A172 (cell line): ENCODE measurements around the gene DGKE. TPM values are rescaled to one million over a fixed set of nuclear protein-coding genes. Genes with fewer than 3 reads are reported as not detected.
A peak's percentile ranks its signal among the peaks of the same experiment; 100 is the strongest.

Source experiments
- DNase-seq: peaks from one replicate; pipeline ENCODE4 v3.0.0-alpha.2; 2015; ENCODE audit warnings: low spot score
- total RNA-seq: library from RNA; depleted of rRNA; stranded (reverse); fragments of >200 nt; shearing (Covaris generic); gene quantifications from 2 replicates; pipeline ENCODE4 v1.2.3, GENCODE V29; 2014

DGKE gene
- total RNA-seq, 1 experiment from 2014 or later: 3.2 TPM

DNA sequence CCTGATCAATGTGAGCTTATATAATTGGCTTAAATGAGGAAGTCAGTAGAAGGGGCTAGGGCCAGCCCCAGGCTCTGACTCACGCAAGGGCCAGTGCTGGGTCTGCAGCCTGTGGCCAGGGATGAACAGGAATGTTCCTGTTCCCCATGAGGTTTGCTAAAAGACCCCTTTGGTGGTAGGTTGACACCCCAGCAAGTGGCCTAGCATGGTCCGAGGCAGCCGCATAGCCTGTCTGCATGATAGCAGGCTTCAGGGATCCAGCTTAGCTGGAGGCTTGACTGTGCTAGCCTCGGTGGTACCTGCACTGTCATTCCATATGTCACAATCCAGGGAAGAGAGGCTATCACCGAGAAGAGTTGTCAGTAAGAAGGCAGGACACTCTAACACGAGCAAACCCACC, 56.4 kb downstream of the DGKE start:
- no peak for DNase-seq

DNA sequence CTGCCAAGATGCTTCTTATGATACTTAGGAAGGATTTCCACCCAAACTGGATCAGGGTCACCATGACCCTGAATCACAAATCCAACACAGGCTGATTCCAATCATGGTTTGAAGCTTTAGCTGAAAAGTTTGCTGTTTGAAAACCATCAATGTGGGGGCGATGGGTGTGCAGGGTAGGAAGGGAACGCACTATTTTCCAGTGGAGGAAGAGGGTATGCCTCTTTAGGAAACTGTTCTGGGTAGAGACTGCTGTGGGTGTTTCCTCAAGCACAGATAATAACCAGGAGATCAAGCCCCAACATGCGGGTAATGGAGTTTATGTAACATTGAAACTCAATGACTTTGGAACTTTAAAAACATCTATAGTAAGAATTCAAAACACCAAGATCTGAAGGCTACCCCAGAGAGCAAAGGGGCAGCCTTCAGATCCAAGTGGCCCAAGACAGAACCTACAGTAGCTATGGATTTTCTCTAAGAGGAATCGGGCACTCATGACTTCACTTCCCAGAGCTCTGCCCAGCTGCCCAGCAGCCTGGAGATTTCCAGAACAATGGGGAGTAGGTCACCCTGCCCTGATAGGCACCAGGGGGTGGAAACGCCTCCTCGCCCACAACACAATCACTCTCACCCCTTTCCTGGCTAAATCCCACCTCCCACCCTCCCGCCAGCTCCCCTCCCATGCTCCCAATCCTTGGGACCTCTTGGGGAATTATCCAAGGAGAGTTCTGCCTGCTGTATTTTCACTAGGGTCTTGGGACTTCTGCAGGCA, 57.1 kb downstream of the DGKE start:
- no peak for DNase-seq

DNA sequence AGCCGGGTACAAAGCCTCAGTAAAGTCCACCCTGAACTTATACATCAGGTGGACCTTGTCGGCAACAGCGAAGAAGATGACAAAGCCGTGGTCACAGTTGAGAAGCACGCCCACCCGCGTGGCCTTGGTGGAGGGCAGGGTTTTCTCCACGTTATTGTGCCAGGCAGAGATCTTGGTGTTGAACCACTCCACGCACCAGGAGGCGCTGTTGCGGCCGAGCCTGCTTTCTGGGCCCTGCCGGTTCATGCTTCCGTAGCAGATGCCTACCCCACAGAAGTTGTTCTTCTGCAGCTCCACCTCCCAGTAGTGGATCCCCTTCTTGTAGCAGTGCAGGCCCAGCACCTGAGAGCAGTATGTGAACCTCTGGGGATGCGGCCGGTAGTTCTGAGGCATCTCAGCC, 57.8 kb downstream of the DGKE start:
- DNase-seq: no peak

DNA sequence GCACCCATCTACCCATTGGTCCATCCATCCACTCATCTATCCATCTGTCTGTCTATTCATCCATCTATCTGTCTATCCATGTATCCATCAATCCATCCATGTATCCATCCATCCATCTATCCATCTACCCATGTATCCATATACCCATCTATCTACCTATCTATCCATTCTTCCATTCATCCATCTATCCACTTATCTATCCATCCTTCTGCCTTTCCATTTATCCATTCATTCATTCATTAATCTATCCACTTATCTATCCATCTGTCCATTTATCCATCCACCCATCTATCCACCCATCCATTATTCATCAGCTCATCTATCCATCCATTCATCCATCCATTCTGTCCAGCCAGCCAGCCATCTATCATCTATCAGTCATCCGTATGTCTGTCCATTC, 58.4 kb downstream of the DGKE start:
- no peak for DNase-seq

DNA sequence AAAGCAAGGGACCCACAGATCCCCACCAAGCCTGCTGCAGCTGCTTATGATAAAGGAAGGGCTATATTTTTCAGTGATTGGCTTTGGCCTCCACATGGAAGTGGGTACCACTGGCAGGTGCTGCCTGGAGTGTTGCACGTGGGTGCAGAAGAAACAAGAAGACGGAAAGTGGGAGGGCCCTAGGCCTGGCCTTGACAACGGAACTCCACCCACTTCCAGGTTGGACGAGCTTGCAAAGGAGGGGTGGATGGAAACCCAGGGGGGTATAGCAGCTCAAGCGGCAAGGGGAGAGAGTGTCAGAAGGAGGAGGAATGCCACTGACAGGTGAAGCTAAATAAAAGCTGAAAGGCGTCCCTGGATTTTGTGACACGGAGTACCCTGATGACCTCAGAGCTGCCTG, 59.6 kb downstream of the DGKE start:
- DNase-seq: no peak

DNA sequence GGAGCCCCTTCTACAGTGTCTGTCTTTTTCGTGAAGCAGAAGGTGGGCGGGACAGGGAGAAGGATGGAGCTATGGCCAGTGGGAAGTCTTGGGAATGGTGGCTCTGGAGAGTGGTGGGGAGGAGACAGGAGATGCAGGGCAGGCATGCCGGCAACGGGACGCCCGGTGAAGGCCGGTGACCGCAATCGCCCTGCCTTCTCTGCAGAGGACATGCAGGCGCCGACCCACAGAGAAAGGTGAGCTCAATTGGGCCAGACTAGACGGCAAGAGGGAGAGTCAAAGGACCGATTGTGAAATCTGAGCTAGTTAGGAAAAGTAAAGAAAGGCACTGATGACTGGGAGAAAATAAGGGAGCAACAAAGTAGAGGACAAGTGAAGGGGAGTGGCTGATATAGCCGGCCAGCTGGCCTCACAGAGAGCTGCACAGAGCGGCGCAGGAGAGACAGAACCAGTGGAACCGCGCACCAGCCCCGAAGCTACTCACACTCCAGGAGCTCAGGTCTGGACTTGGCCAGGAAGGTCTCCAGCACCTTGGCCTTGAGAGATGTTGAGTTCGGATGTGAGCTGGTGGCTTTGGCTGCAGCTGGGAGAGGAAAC, 61.0 kb downstream of the DGKE start:
- no peak for DNase-seq

DNA sequence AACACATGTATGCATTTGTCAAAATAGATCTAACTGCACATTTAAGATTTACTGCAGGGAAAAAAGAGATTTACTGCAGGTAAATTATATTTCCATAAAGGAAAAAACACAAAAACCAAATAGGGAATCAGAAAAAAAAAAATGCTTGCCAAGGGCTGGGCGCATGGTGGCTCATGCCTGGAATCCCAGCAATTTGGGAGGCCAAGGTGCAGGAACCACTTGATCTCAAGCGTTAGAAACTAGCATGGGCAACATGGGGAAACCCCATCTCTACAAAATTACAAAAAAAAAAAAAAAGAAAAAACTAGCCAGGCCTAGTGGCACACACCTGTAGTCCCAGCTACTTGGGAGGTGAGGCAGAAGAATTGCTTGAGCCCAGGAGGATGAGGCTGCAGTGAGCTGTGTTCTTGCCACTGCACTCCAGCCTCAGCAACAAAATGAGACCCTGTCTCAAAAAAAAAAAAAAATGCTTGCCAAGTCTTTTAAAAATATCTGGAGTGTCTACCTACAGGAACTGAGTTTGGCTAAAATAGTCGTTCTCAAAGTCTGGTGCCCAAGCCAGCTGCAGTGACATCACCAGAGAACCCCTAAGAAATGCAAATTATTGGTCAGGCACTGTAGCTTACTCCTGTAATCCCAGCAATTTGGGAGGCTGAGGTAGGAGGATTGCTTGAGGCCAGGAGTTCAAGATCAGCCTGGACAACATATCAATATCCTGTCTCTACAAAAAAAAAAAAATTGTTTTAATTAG, 62.4 kb downstream of the DGKE start:
- no peak for DNase-seq

DNA sequence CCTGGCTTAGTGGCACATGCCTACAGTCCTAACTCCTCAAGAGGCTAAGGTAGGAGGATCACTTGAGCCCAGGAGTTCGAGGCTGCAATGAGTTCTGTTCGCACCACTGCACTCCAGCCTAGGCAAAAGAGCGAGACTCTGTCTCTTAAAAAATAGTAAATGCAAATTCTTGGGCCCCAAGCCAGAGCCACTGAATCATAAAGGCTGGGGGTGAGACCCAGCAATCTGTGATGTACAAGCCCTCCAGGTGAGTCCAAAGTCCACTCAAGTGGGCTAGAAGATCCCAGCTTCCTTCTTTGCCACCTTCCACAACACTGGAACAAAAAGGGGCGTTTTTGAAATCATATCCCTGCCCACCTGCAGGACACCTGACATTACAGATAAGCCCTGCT, 63.0 kb downstream of the DGKE start:
- DNase-seq: no peak

DNA sequence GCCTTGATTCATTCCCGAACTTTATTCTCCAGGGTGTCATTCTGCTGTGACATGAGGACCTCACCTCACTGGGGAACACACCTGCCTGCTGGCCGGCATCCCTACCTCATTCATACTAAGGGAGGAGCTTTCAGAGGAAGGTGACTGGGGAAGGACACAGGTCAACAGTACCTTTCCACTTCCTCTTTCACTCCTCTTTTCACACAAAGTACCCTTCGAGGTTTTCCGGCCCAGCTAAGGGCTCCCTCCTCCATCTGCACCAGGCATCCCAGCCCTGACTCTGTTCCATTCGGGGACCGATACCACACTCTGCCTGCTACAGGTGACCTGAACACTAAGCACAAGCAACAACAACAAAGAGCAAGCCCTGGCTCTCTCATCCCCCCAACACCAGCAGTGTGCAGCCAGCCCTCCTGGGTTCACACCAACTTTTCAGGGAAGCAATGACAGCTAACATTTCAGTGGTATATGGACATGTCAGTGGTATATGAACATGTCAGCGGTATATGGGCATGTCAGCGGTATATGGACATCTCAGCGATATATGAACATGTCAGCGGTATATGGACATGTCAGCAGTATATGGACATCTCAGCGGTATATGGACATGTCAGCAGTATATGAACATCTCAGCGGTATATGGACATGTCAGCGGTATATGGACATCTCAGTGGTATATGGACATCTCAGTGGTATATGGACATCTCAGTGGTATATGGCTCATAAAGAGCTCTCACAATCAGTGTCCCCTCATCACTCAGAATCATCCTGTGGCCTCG, 63.9 kb downstream of the DGKE start:
- DNase-seq: no peak

DNA sequence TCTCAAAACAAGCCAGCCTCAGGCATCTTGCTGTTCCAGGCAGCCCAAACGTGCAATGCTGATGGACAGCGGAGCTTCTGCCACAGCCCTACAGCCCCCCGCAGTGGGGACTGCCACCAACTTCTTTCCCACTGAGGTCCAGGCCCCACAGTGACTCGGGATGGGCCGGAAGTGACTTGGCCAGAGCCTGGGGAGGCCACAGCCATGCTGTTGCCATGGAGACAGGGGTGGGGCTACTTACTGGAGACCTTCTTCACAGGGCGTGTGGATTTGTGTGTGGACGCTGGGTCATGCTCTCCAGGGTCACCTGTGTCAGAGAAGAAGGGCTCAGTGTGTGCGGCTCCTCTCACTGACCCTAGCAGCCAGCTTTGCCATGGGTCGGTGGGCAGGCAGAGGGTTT, 64.9 kb downstream of the DGKE start:
- peak; percentile 29 for DNase-seq

DNA sequence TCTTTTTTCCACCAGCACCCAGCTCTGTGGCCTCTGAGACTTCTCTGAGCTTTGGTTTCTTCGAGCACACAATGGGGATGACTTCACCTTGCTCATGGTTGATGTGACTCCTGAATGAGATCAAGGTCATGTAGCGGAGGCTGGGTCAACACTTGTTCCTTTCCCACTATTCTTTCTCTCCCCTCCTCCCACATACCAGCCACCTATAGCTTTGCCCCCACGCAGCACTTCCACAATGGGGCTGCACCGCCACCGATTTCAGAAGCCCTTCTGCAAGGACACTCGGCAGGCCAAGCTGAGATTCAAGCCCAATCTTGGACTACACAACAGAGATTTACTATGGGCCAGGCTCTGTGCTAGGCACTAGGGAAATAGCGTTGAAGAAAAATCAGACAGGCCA, 65.5 kb downstream of the DGKE start:
- no peak for DNase-seq

DNA sequence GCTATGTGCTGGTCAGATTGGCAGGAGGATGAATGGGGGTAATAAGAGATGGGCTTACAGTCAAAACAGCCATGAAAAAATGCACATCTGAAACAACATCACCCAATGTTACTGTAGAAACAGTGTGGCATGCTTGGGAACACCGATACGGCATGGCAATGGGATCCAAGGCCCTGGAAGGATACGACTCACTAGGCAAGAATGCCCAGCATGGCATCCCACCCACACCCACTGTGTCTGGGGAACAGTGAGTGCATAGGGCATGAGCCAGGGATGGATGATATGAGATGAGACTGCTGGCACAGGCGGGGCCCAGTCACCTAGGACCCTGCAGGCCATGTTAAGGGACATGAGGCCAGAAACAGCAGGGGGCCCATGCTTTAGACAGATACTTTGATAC, 68.4 kb downstream of the DGKE start:
- DNase-seq: peak; percentile 91

DNA sequence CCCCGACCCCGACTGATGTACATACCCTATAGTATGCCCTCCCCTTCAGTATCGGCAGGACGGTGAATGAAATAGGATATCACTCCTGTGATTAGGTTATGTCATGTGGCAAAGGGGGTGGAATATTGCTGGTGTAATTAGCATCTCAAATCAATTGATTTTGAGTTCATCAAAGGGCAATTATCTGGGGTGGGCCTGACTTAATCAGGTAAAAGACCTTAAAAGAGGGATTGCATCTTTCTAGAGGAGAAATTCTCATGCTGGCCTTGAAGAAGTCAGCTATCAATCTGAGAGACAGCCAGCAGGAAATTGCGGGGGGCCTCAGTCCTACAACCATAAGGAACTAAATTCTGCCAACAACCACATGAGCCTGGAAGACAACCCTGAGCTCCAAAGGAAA, 69.6 kb downstream of the DGKE start:
- DNase-seq: no peak

DNA sequence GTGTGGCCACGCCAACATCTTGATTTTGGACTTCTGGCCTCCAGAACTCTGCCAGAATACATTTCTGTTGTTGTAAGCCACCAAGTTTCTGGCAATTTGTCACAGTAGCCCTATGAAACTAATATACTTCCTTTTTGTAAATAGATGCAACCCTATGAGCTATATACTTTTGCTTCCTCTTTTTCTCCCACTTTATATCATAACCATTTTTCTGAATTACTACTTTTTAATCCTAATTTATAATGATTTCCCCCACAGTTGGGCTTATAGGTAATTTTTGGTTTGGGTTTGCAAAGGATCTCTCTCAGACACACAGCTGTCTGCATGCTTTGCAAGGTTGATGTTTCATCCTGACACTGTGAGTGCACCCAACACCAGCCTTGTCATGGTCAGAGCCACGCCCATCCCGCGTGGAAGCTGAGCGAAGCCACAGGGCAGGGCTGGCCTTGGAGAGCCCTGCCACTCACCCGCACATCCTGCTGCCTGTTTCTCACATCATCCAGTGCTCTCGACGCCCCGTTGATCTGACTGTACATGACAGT, 74.1 kb downstream of the DGKE start:
- peak; percentile 55 for DNase-seq

DNA sequence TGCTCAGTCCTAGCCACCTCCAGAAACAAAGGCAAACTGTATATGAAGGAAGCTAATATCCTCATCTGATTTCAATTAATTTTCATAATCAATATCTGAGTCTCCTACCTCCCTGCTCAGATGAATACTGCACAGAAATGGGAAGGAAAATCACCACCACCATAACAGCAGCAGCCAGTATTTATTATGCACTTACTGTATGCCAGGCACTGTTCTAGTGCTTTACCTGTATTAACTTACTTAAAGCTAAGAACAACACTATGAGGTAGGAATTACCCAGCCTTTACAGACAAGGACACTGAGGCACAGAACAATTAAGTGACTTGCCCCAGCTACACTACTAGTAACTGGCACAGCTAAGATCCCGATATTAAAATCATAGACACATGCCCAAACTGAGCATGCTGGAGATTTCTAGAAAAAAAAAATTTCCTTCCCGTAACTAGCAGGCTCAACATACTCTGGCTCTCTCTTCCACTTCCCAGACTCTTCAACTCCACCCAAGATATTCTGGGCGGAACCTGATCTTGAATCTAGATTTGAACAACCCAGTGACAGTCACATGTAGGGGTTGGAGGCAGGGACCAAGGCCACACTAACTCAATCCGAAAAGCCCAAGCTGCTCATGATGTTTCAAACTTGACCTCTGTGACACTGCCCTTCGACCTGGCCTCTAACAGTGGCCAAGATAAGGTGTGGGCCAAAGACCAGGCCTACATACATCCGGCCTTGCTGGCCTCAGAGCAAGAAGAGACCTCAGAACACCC, 76.0 kb downstream of the DGKE start:
- no peak for DNase-seq

DNA sequence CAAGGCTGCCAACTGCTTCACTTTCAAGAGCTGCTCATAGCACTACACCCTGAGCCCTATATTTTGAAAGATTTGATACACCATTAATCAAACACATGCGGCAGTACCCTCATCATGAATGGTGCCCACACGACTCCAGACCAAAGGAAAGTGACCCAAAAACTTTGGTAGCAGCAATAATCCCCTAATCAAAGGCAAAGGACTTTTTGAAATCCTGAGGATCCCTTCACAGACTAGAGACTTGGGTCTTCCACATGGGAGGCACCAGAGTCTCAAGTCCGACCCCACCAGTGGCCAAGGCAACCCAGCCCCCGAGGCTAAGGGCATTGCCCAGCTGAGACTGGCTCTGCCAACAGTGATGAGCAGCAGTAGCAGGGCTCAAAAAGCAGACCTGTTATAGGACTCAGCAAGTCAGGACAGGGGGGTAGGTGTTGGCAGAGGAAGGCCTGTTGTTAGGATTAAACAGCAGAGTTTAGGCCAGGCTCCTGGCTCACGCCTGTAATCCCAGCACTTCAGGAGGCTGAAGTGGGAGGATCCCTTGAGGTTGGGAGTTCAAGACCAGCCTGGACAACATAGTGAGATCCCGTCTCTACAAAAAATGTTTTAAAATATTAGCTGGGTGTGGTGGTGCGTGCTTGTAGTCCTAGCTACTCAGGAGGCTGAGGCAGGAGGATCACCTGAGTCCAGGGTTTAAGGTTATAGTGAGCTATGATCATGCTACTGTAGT, 76.7 kb downstream of the DGKE start:
- no peak for DNase-seq

DNA sequence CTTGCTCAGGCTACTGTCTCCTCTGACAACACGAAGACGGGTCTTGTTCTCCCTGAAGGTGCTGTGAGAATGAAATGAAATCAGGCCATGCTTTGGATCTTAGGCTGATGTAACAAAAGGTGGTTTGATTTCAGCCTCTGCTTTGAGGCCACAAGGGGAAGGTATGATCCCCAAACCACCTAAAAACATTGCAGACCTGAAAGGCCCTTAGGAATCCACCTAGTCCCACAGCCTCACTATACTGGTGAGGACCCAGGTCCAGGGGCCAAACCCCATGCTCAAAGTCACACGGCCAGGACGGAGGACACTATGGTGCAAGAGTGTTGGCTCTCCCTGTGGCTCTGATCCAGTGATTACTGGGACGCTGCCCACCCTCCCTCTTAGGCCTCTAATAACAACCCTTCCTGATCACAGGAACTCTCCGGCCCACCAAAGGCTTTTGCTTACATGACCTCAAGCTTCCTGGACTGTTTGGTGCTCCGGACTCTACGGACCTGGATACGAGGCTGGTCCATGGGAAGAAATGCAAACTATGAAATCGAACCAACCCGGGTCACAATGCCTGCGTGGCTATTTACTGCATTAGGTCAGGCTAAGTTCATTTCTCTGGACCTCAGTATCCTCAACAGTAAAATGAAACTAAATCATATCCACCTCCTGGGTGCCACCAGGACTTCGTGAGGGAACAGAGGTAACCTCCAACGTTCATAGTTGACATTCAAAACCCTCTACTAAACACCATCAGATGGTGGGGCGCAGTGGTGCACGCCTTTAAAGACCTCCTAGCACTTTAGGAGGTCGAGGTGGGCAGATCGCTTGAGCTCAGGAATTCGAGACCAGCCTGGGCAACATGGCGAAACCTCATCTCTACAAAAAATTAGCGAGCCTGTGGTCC, 78.4 kb downstream of the DGKE start:
- DNase-seq: no peak

DNA sequence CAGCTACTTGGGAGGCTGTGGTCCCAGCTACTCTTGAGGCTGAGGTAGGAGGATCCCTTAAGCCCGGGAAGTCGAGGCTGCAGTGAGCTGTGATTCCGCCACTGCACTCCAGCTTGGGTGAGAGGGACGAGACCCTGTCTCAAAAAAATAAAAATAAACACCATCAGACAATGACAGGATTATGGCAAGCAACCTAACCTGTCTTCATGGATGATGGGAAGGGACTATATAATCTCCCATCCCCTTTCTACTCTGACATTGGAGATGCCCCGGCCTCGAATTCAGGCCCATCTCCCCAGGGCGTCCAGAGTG, 79.0 kb downstream of the DGKE start:
- no peak for DNase-seq

DNA sequence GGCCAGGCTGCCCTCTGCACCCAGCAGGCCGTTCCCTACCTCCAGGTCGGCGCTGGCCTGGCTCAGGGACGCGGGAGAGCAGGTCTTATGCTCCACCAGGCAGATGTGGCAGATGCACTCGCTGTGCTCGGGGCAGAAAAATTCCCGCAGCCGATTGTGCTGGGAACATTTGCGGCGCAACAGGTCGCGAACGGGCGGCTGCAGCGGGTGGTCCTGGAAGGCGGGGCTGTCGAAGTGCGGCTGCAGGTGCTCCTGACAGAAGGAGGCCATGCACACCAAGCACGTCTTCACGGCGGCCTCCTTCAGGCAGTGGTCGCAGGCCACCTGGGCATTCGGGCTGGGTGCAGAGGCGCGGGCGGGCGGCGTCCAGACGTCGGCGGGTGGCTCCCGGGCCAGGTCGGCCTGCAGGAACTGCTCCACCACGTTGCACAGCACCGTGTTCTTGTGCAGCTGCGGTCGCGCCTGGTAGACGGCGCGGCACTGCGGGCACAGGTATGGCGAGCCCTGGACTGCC, 79.5 kb downstream of the DGKE start:
- DNase-seq: no peak
